Right lobe of liver (tissue), 4 donors: Measurements from ENCODE around the gene ARID5B.

Source experiments
- POLR2A ChIP-seq: fragments of 450-650 bp; IDR thresholded peaks from one replicate; pipeline ENCODE4 v1.6.1; 2017; ENCODE audit warnings: antibody characterized with exemption, mild to moderate bottlenecking
- TF ChIP-seq, protein P1 (sequence below), 4 donors: fragments of 200-600 bp in 3 of 4; fragments of 450-650 bp in 1 of 4; IDR thresholded peaks; one replicate each; pipeline versions ENCODE4 v1.5.1 to v1.8.0; 2016 to 2022; ENCODE audit warnings: antibody characterized with exemption in 4 of 4, mild to moderate bottlenecking in 2 of 4
- donor health status: DM: no; HTN: no; CAD: no.
- donor health status: DM: no; HTN: no; CAD: no.
- donor health status: DM: no; HTN: yes; CAD: no.

DNA sequence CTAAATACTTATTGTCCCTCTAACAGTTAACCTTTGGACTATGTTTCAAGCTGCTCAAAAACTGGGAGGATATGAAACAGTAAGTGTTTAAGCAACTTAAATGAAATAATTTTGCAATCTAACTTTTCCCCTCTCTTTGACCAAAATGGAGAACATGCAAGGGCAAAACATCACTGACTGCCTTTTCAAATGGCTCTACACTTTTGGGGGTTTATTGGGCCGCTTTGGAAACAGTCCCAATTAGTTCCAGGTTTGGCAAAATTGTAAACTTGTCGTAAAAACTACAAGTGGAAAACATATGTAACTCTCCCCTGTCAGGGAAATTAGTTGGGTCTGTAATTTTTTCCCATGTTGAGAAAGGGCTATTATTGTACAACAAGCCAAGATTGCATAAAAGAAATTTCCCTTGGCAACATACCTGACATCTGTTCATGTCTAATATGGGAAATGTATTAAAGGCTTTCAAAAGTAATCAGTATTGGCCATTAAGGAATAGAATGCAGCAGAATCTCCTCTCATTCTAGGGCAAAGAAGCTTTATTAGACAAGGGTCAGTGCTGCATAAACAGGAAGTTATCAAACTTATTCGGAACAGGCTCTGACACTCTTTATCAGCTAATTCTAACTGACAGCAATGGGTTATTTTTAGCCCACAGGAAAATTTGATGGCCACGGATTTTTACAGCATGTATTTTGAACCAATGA, 157.9 kb downstream of the ARID5B start:
- TF ChIP-seq, protein P1, sequence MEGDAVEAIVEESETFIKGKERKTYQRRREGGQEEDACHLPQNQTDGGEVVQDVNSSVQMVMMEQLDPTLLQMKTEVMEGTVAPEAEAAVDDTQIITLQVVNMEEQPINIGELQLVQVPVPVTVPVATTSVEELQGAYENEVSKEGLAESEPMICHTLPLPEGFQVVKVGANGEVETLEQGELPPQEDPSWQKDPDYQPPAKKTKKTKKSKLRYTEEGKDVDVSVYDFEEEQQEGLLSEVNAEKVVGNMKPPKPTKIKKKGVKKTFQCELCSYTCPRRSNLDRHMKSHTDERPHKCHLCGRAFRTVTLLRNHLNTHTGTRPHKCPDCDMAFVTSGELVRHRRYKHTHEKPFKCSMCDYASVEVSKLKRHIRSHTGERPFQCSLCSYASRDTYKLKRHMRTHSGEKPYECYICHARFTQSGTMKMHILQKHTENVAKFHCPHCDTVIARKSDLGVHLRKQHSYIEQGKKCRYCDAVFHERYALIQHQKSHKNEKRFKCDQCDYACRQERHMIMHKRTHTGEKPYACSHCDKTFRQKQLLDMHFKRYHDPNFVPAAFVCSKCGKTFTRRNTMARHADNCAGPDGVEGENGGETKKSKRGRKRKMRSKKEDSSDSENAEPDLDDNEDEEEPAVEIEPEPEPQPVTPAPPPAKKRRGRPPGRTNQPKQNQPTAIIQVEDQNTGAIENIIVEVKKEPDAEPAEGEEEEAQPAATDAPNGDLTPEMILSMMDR (IDR thresholded peaks at IDR 0.05): no peak
- TF ChIP-seq POLR2A: no peak
